Mesothelial cell of epicardium (in vitro differentiated cells): ENCODE results near the gene KTN1. TPM values are rescaled to one million over a fixed set of nuclear protein-coding genes. Genes with fewer than 3 reads are reported as not detected.

ENCODE experiments used
- DNase-seq, 2 experiments: peaks; one replicate each; pipeline ENCODE4 v3.0.0; 2021; ENCODE audit warnings: low spot score in 2 of 2; ENCODE audit not compliant: unreplicated experiment in 2 of 2
- H3K27ac Mint-ChIP-seq: 2 replicates; pipeline ENCODE4 v1.8.0; 2021; ENCODE audit warnings: mixed read lengths
- H3K27me3 Mint-ChIP-seq: 2 replicates; pipeline ENCODE4 v1.8.0; 2021; ENCODE audit warnings: low read depth, mixed read lengths
- H3K36me3 Mint-ChIP-seq: 2 replicates; pipeline ENCODE4 v1.8.0; 2021; ENCODE audit warnings: mixed read lengths
- H3K4me1 Mint-ChIP-seq: 2 replicates; pipeline ENCODE4 v1.8.0; 2021; ENCODE audit warnings: mixed read lengths
- H3K4me3 Mint-ChIP-seq: 2 replicates; pipeline ENCODE4 v1.8.0; 2021; ENCODE audit warnings: mild to moderate bottlenecking, moderate library complexity, mixed read lengths
- H3K9me3 Mint-ChIP-seq: 2 replicates; pipeline ENCODE4 v1.8.0; 2021; ENCODE audit warnings: mixed read lengths
- total RNA-seq: library from RNA; stranded (reverse); gene quantifications from 3 replicates; pipeline ENCODE4 v1.2.1, GENCODE V29; 2021
- TF ChIP-seq, protein P1 (sequence below): fragments of 200-600 bp; sonication (generic); IDR thresholded peaks from one replicate; pipeline ENCODE4 v1.5.0; 2021; ENCODE audit warnings: antibody characterized with exemption; ENCODE audit not compliant: unreplicated experiment

The KTN1 gene
- total RNA-seq, 1 donor from 2014 or later, result 153 TPM

DNA sequence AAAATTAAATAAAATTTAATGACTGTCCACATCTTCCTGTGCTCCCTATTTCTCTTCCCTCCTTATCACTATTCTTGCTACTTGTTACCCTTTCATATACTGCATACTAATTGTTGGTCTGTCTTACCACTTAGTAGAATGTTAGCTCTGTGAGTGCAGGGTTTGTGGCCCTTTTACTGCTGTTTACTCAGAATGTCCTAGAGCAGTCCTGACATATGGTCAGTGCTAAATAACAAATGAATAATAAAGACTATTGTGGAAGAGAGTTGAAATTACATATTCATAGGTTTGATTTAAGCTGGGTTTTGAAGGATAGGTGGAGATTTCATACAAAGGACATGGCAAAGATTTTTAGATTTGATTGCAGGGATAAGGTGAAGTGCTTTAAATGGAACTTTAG is 24.5 kb downstream of the KTN1 start:
- DNase-seq, result no peak
- no peak overlapping the region for H3K4me3 Mint-ChIP-seq
- no peak overlapping the region for H3K27ac Mint-ChIP-seq
- peaks cover 7% of the 10 kb centered on the region for H3K9me3 Mint-ChIP-seq
- H3K36me3 Mint-ChIP-seq, result peaks cover 9% of the 10 kb centered on the region
- peaks cover 21% of the 10 kb centered on the region for H3K4me1 Mint-ChIP-seq
- no peaks in the 10 kb centered on the region for H3K27me3 Mint-ChIP-seq
- TF ChIP-seq, protein P1, sequence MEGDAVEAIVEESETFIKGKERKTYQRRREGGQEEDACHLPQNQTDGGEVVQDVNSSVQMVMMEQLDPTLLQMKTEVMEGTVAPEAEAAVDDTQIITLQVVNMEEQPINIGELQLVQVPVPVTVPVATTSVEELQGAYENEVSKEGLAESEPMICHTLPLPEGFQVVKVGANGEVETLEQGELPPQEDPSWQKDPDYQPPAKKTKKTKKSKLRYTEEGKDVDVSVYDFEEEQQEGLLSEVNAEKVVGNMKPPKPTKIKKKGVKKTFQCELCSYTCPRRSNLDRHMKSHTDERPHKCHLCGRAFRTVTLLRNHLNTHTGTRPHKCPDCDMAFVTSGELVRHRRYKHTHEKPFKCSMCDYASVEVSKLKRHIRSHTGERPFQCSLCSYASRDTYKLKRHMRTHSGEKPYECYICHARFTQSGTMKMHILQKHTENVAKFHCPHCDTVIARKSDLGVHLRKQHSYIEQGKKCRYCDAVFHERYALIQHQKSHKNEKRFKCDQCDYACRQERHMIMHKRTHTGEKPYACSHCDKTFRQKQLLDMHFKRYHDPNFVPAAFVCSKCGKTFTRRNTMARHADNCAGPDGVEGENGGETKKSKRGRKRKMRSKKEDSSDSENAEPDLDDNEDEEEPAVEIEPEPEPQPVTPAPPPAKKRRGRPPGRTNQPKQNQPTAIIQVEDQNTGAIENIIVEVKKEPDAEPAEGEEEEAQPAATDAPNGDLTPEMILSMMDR, result no peak

GRCh38 chr14:55604900-55605418 is 25.0 kb downstream of the KTN1 start:
- no peak for DNase-seq
- peaks cover 7% of the 10 kb centered on the region for H3K9me3 Mint-ChIP-seq
- peaks cover 9% of the 10 kb centered on the region for H3K36me3 Mint-ChIP-seq
- H3K4me1 Mint-ChIP-seq, result peaks cover 26% of the 10 kb centered on the region
- H3K27me3 Mint-ChIP-seq, result no peaks in the 10 kb centered on the region
- no peak overlapping the region for H3K27ac Mint-ChIP-seq
- H3K4me3 Mint-ChIP-seq, result no peak overlapping the region
- TF ChIP-seq, protein P1, result no peak

DNA sequence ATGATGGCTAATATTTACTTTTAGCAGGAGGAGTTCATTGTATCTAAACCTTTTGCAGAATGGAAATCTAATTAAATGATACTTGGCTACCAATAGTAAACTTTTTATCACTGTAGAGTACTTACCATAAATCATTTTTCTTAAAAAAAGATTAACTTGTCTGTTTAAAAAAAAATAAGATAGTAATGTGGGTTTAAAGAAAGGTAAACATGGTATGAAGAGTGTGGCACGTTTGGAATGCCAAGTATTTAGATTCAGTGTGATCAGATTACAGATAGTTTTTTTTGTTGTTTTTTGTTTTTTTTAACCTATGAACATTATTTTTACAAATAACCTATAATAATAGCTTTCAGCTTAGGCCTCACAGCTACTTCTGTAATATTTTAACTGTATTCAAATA is 25.8 kb downstream of the KTN1 start:
- peaks cover 3% of the 10 kb centered on the region for H3K9me3 Mint-ChIP-seq
- peak overlapping the region; percentile 98 for H3K27ac Mint-ChIP-seq
- peaks cover 6% of the 10 kb centered on the region for H3K36me3 Mint-ChIP-seq
- TF ChIP-seq, protein P1, result no peak
- no peak for DNase-seq
- no peaks in the 10 kb centered on the region for H3K27me3 Mint-ChIP-seq
- H3K4me1 Mint-ChIP-seq, result peaks cover 28% of the 10 kb centered on the region
- no peak overlapping the region for H3K4me3 Mint-ChIP-seq

DNA sequence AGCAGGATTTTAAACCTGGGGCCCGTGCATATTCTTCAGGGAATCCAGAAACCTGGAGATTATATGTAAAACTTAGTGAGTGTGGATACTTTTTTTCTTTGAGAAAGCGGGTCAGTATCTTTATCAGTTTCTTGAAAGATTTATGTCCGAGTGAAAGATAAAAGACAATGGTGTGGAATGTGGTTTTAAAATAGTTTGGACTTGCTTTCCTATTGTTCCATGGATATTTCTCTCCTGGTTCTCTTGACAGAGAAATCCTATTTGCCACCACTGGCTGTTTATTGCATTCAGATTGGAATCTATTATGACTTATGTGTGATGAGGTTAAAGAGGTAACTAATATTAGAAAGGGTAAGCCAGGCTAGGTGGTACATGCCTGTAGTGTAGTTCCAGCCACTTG is 27.4 kb downstream of the KTN1 start:
- TF ChIP-seq, protein P1, result no peak
- Mint-ChIP-seq H3K4me3 (no peak overlapping the region), H3K27ac (peak overlapping the region; percentile 85)

GRCh38 chr14:55609681-55610080 is 29.7 kb downstream of the KTN1 start:
- TF ChIP-seq, protein P1, result no peak
- peaks cover 12% of the 10 kb centered on the region for H3K36me3 Mint-ChIP-seq
- H3K27me3 Mint-ChIP-seq, result no peaks in the 10 kb centered on the region
- no peak for DNase-seq
- H3K9me3 Mint-ChIP-seq, result no peaks in the 10 kb centered on the region
- peaks cover 34% of the 10 kb centered on the region for H3K4me1 Mint-ChIP-seq
- no peak overlapping the region for H3K4me3 Mint-ChIP-seq
- peak overlapping the region; percentile 88 for H3K27ac Mint-ChIP-seq

More for the DNA sequence above, 27.4 kb downstream of the KTN1 start:
- Mint-ChIP-seq H3K36me3 (peaks cover 6% of the 10 kb centered on the region), H3K9me3 (no peaks in the 10 kb centered on the region), H3K4me1 (peaks cover 34% of the 10 kb centered on the region), H3K27me3 (no peaks in the 10 kb centered on the region)
- DNase-seq, result no peak
